PC-9 (cell line): ENCODE results near the gene GRHPR. TPM values are rescaled to one million over a fixed set of nuclear protein-coding genes. Genes with fewer than 3 reads are reported as not detected.
A peak's percentile ranks its signal among the peaks of the same experiment; 100 is the strongest.

Experiments used
- BruUV-seq: library from RNA; stranded (reverse); fragments of 400-500 nt; replicated peaks from 2 replicates; lab custom pipeline; 2021; lab: Mats Ljungman, UMichigan
- CTCF ChIA-PET: fragments of 300-600 bp; sonication (Branson Sonifier 250); formaldehyde crosslinking; loops from one replicate; lab custom pipeline; 2022; ENCODE audit warnings: antibody characterized with exemption; lab: Charles Lee
- POLR2A ChIA-PET: fragments of 300-600 bp; sonication (Branson Sonifier 250); formaldehyde crosslinking; loops from one replicate; lab custom pipeline; 2022; ENCODE audit warnings: antibody characterized with exemption; ENCODE audit not compliant: unreplicated experiment; lab: Charles Lee
- DNase-seq, 2 experiments: peaks; one replicate each; pipeline versions ENCODE4 v3.0.0 to v3.0.0-alpha.2; 2015 to 2022; ENCODE audit warnings: mixed read lengths in 1 of 2
- H2AFZ ChIP-seq: fragments of 200-600 bp; sonication (generic); 2 replicates; pipeline ENCODE4 v1.8.1; 2017; ENCODE audit warnings: antibody characterized with exemption
- H3F3A ChIP-seq: fragments of 200-600 bp; sonication (generic); 2 replicates; pipeline ENCODE4 v1.8.1; 2017; ENCODE audit warnings: antibody characterized with exemption, mild to moderate bottlenecking, low read depth; ENCODE audit not compliant: insufficient read depth
- H3K27ac ChIP-seq: fragments of 200-600 bp; sonication (generic); 2 replicates; pipeline ENCODE4 v1.6.1; 2016; ENCODE audit warnings: mixed run types
- H3K27me3 ChIP-seq: fragments of 200-600 bp; sonication (generic); 2 replicates; pipeline ENCODE4 v1.6.1; 2016; ENCODE audit warnings: low read depth, mixed run types; ENCODE audit not compliant: insufficient read depth
- H3K36me3 ChIP-seq: fragments of 200-600 bp; sonication (generic); 2 replicates; pipeline ENCODE4 v1.6.1; 2016; ENCODE audit warnings: low read depth, mixed run types
- H3K4me1 ChIP-seq: fragments of 200-600 bp; sonication (generic); replicated peaks from 2 replicates; pipeline ENCODE4 v1.6.1; 2016; ENCODE audit warnings: mixed run types; ENCODE audit not compliant: insufficient read depth
- H3K4me2 ChIP-seq: fragments of 200-600 bp; sonication (generic); 2 replicates; pipeline ENCODE4 v1.6.1; 2017; ENCODE audit warnings: mixed run types
- H3K4me3 ChIP-seq: fragments of 200-600 bp; sonication (generic); 2 replicates; pipeline ENCODE4 v1.6.1; 2016; ENCODE audit warnings: mixed run types
- H3K79me2 ChIP-seq: fragments of 200-600 bp; sonication (generic); 2 replicates; pipeline ENCODE4 v1.6.1; 2017; ENCODE audit warnings: low read depth, mixed run types
- H3K9me2 ChIP-seq: fragments of 200-600 bp; sonication (generic); 2 replicates; pipeline ENCODE4 v1.8.1; 2017; ENCODE audit warnings: mild to moderate bottlenecking; ENCODE audit not compliant: insufficient read depth
- H3K9me3 ChIP-seq: fragments of 200-600 bp; sonication (generic); 2 replicates; pipeline ENCODE4 v1.8.1; 2016; ENCODE audit warnings: low read depth; ENCODE audit not compliant: insufficient read depth
- H4K20me1 ChIP-seq: fragments of 200-600 bp; sonication (generic); 2 replicates; pipeline ENCODE4 v1.8.1; 2017; ENCODE audit not compliant: insufficient read depth
- CTCF ChIP-seq: fragments of 200-600 bp; sonication (generic); conservative IDR thresholded peaks from 2 replicates; pipeline ENCODE4 v1.6.1; 2017; ENCODE audit warnings: mixed run types, antibody characterized with exemption, mild to moderate bottlenecking, moderate library complexity
- EZH2 ChIP-seq: fragments of 200-600 bp; sonication (generic); IDR thresholded peaks from 2 replicates; pipeline ENCODE4 v1.8.0; 2017; ENCODE audit warnings: antibody characterized with exemption, low read depth
- intact Hi-C: fragments of 100-400 bp; cut with micrococcal nuclease; formaldehyde crosslinking; loops from one replicate; pipeline ENCODE4 v1.10.0; 2022; ENCODE audit not compliant: unreplicated experiment
- total RNA-seq: library from RNA; stranded (reverse); gene quantifications from 2 replicates; pipeline ENCODE4 v1.2.3, GENCODE V29; 2021

GRHPR gene
- total RNA-seq, 1 experiment from 2014 or later, result 77.2 TPM

DNA sequence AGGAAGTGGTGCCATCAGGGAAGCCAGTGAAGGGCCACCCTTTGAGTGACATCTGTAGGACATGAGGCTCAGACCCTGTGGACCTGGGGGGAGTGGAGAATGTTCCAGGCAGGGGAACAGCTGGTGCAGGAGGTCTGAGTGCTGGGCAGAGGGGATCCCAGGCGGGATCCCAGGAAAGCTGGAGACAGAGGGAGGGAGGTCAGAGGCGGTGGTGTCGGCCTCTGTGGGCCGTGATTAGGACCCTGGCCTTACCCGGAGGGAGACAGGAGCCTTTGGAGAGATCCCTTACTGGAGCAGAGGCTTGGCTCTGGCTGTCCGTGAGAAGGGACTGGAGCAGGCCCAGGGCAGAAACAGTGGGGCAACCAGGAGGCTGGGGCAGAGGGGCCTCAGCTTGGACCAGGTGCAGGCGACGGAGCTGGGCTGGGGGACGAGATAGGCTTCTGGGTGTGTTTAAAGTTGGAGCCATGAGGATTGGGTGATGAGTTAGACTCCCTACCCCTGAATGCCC, 12.1 kb upstream of the GRHPR start:
- intact Hi-C loops, result no loop called here
- no peaks in the 10 kb centered on the region for H3K79me2 ChIP-seq
- POLR2A ChIA-PET, result no interaction called here
- H3K9me2 ChIP-seq, result no peaks in the 10 kb centered on the region
- H2AFZ ChIP-seq, result no peak overlapping the region
- CTCF ChIA-PET, result interaction anchor here (1.0 kb wide), 1 partner anchor 63 kb away, joined by 3 read pairs; no protein-coding TSS in a partner anchor
- H3K4me3 ChIP-seq, result no peak overlapping the region
- H3F3A ChIP-seq, result peaks cover 27% of the 10 kb centered on the region
- H3K4me2 ChIP-seq, result no peak overlapping the region
- peaks cover 61% of the 10 kb centered on the region for H3K4me1 ChIP-seq
- BruUV-seq, result no TSS peak
- no peaks in the 10 kb centered on the region for H3K27me3 ChIP-seq
- DNase-seq, result no peak
- no peaks in the 10 kb centered on the region for H3K36me3 ChIP-seq
- TF ChIP-seq EZH2, result no peak
- no peak for TF ChIP-seq CTCF
- no peaks in the 10 kb centered on the region for H3K9me3 ChIP-seq
- no peak overlapping the region for H3K27ac ChIP-seq
- no peaks in the 10 kb centered on the region for H4K20me1 ChIP-seq

GRCh38 chr9:37410969-37411785, 11.3 kb upstream of the GRHPR start:
- H4K20me1 ChIP-seq, result no peaks in the 10 kb centered on the region
- H3K9me2 ChIP-seq, result no peaks in the 10 kb centered on the region
- H3K27ac ChIP-seq, result peak overlapping the region; percentile 85; the same call in 1 of the 2 replicates
- intact Hi-C loops, result no loop called here
- H3K79me2 ChIP-seq, result no peaks in the 10 kb centered on the region
- H3K4me3 ChIP-seq, result no peak overlapping the region
- no peak for DNase-seq
- H3K9me3 ChIP-seq, result no peaks in the 10 kb centered on the region
- TF ChIP-seq CTCF (peak; percentile 41; the same call in 1 of the 2 replicates), EZH2 (no peak)
- ChIA-PET CTCF (interaction anchor here (1.0 to 1.8 kb wide), 2 partner anchors 62 to 416 kb away, joined by 3 to 4 read pairs; no protein-coding TSS in a partner anchor), POLR2A (interaction anchor here (0.6 kb wide), 1 partner anchor 384 kb away, joined by 9 read pairs; no protein-coding TSS in a partner anchor)
- H3F3A ChIP-seq, result peaks cover 26% of the 10 kb centered on the region
- no peaks in the 10 kb centered on the region for H3K36me3 ChIP-seq
- BruUV-seq, result no TSS peak
- H2AFZ ChIP-seq, result no peak overlapping the region
- H3K4me2 ChIP-seq, result peak overlapping the region; percentile 79; the same call in 1 of the 2 replicates
- peaks cover 63% of the 10 kb centered on the region for H3K4me1 ChIP-seq
- H3K27me3 ChIP-seq, result no peaks in the 10 kb centered on the region

DNA sequence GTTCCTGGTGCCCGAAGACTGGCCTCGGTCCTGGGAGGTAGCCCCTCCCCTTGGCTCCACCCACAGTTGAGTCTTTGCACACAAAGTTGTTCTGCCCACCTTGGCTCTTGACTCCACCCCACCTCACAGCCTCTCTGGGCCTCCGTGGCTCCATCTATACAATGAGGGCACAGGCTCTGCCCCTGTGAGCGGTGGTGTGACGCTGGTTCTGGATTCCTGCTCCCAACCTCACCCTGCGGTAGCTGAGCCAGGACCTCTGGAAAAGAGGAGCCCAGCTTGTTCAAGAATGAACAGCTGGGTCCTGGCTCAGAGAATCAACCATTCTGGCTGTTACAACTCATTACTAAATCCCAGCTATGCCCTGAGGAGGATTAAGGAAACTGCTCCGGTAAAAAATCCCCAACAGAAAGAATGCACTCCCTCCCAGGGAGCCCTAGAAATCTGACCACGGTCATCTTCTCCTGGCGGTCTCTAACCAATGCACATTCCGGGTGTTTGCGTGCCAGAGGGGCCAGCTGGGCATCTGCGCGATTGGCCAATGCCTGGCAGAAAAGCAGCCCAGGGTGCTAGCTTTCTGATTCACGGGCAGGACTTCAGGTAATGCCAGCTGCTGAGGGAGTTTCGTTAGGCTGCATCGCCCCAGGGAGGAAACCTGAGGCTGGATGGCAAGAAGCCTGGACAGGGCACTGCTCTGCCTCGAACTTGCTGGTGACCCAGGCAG, 9.9 kb upstream of the GRHPR start:
- H3K27ac ChIP-seq, result peak overlapping the region; percentile 85
- no peaks in the 10 kb centered on the region for H4K20me1 ChIP-seq
- H3K4me1 ChIP-seq, result peaks cover 50% of the 10 kb centered on the region
- H3K36me3 ChIP-seq, result no peaks in the 10 kb centered on the region
- no TSS peak for BruUV-seq
- intact Hi-C loops, result loop anchor here (1.0 to 2.0 kb wide), 2 partner anchors 8 to 52 kb away; partner anchors contain the start of gene ZBTB5
- peaks cover 23% of the 10 kb centered on the region for H3F3A ChIP-seq
- POLR2A ChIA-PET, result interaction anchor here (0.6 to 0.7 kb wide), 3 partner anchors 53 to 617 kb away, joined by 3 to 8 read pairs (median 6); no protein-coding TSS in a partner anchor
- no peak for TF ChIP-seq EZH2
- no peak for TF ChIP-seq CTCF
- peak overlapping the region; percentile 79 for H3K4me2 ChIP-seq
- H3K27me3 ChIP-seq, result no peaks in the 10 kb centered on the region
- no peaks in the 10 kb centered on the region for H3K79me2 ChIP-seq
- H3K9me2 ChIP-seq, result no peaks in the 10 kb centered on the region
- peak overlapping the region; percentile 65 for H2AFZ ChIP-seq
- no peaks in the 10 kb centered on the region for H3K9me3 ChIP-seq
- DNase-seq, result peak; percentile 87 to 93
- peak overlapping the region; percentile 21; the same call in 1 of the 2 replicates for H3K4me3 ChIP-seq
- CTCF ChIA-PET, result interaction anchor here (0.9 to 1.8 kb wide), 2 partner anchors 53 to 417 kb away, joined by 3 to 4 read pairs; partner anchors contain the start of gene ZBTB5
